Stimulated activated CD4-positive, alpha-beta T cell treated with anti-CD3 and anti-CD28 coated beads, Interleukin-1b, Interleukin-23, amount 100 ng/mL, for 24 hours (primary cell): ENCODE measurements around the gene MTA3.
"Not testable (repeated sequence)": the region's sequence is repeated elsewhere in the genome, so short reads cannot be mapped to it uniquely, and the experiment has no call there.

ENCODE experiments used
- DNase-seq, 4 experiments: peaks; one replicate each; pipeline ENCODE4 v3.0.0-alpha.2; 2020; ENCODE audit warnings: low read depth in 4 of 4, low spot score in 1 of 4

MTA3 gene

GRCh38 chr2:42607101-42607637, 38.7 kb downstream of the MTA3 start:
- DNase-seq, result no peak

- DNase-seq, result no peak
Measured at GRCh38 chr2:42613281-42614064, 45.0 kb downstream of the MTA3 start.

GRCh38 chr2:42614838-42615237, 46.4 kb downstream of the MTA3 start:
- no peak for DNase-seq

GRCh38 chr2:42618116-42618515, 49.7 kb downstream of the MTA3 start:
- no peak for DNase-seq

DNA sequence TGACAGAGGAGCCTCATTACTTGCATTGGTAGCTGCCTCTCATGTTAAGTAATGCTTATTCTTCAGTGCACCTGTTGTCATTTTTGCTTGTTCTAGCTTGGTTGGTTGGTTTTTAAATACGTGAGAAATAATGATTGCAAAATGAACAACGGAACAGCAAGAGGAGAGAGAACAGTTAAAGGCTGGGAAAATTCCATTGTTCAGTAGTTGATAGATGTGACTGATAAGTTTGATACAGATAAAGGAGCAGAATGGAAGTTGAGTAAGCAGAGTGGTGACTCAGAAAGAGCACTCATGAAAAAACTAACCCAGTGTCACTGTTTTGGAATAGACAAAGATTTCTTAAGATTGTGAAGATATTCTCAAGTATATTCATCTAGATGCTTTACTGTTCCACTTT, 50.5 kb downstream of the MTA3 start:
- DNase-seq, result no peak

GRCh38 chr2:42621626-42622025, 53.2 kb downstream of the MTA3 start:
- DNase-seq, result not testable (repeated sequence)

GRCh38 chr2:42622943-42623676, 54.7 kb downstream of the MTA3 start:
- no peak for DNase-seq

GRCh38 chr2:42624047-42624446, 55.6 kb downstream of the MTA3 start:
- DNase-seq, result no peak

DNA sequence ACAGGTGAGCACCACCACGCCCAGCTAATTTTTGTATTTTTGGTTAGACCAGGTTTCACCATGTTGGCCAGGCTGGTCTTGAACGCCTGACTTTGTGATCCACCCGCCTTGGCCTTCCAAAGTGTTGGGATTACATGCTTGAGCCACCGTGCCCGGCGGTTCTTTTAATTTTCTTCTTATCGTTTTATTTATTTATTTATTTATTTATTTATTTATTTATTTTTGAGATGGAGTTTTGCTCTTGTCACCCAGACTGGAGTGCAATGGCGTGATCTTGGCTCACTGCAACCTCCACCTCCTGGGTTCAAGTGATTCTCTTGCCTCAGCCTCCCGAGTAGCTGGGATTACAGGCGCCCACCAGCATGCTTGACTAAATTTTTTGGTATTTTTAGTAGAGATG, 59.6 kb downstream of the MTA3 start:
- DNase-seq, result not testable (repeated sequence)

- no peak for DNase-seq
Measured at GRCh38 chr2:42636934-42637333, 68.5 kb downstream of the MTA3 start.

DNA sequence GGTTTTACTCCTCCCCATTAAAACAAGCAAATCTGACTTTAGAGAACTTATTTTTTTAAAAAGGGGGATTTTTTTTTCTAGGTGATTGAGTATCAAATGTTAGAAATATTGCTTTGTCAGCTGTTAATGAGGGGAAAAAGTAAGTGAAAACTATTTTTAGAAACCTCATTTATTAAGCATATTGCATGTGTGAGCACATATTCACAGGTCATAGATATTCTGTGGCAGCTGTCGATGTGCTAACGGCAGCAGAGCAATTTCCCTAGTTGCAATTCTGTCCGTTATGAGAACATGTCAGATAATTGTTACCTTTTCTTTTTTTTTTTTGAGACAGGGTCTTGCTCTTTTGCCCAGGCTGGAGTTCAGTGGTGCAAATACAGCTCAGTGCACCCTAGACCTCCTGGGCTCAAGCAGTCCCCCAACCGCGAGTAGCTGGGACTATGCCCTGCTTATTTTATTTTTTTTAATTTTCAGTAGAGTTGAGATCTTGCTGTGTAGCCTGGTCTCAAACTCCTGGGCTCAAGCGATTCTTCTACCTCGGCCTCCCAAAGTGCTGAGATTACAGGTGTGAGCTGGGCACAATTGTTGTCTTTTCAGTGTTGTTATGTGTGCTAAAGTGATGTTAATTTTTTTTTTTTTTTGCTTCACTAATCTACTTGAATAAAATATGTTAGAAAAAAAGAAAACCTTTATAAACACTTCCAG, 69.8 kb downstream of the MTA3 start:
- DNase-seq, result no peak

GRCh38 chr2:42639340-42640077, 71.1 kb downstream of the MTA3 start:
- DNase-seq, result no peak

GRCh38 chr2:42640261-42640660, 71.8 kb downstream of the MTA3 start:
- DNase-seq, result no peak

GRCh38 chr2:42642371-42642770, 73.9 kb downstream of the MTA3 start:
- not testable (repeated sequence) for DNase-seq

DNA sequence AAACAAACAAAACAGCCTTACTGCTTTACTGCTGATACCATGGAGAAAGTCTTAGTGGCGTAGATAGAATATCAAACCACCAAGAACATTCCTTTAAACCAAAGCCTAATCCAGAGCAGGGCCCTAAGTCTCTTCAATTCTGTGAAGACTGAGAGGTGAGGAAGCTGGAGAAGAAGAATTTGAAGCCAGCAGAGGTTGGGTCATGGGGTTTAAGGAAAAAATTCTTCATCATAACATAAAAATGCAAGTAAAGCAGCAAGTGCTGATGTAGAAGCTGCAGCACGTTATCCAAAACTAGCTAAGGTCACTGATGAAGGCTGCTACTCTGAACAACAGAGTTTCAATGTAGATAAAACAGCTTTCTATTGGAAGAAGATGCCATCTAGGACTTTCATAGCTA, 77.1 kb downstream of the MTA3 start:
- no peak for DNase-seq

- DNase-seq, result no peak
Measured at GRCh38 chr2:42648796-42649195, 80.4 kb downstream of the MTA3 start.

DNA sequence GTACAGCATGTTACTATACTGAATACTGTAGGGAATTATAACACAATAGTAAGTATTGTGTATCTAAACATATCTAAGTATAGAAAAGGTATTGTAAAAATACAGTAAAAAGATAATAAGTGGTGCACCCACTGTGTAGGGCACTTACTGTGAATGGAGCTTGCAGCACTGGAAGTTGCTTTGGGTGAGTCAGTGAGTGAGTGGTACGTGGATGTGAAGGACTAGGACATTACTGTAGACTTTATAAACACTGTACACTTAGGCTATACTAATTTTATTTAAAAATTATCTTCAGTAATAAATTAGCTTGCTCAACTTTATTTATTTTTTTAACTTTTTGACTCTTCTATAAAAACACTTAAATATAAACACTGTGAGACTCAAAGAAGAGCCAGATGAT, 82.6 kb downstream of the MTA3 start:
- DNase-seq, result no peak

DNA sequence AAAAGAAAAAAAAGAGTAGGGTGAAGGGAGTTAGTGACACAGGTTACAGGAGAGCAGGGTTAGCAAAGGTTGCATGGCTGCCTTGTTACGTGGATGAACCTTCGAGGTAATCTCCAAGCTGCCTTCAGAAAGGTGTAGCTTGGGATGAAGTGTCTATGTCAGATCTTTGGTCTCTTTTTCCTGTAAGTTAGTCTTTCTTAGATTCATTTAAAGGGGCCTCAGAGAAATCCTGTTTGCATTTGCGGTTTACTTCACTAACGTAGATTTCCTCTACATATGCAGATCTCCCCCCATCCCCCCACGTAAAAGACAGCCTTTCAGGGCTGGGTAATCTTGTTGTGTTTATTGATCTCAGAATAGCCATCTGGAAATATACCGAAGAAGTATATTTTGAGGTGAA, 83.7 kb downstream of the MTA3 start:
- DNase-seq, result no peak

GRCh38 chr2:42653039-42653438, 84.6 kb downstream of the MTA3 start:
- DNase-seq, result no peak

DNA sequence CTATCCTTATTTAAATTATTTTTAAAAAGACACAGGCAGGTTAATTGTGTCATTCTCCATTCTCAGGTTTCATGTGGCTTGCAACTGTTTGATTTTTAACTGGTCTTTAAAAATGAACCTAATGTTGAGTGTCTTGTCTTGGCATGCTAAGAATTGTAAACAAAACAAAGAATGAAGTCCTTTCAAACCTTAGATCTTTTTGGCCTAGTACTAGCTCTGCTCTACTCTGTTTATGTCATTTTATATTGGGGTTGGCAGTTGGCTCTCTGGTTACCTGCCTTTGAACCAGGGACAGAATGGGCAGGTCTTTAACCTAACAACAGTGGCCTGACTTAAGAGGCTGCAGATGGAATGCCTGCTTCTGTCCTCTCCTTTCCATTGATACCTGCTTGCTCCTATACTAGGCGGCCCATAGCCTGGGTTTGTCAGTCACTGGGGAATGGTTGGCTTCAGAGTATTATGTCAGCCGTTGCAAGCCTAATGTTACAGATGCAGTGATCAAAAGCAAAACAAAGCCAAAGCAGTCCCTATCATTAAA, 85.5 kb downstream of the MTA3 start:
- no peak for DNase-seq

DNA sequence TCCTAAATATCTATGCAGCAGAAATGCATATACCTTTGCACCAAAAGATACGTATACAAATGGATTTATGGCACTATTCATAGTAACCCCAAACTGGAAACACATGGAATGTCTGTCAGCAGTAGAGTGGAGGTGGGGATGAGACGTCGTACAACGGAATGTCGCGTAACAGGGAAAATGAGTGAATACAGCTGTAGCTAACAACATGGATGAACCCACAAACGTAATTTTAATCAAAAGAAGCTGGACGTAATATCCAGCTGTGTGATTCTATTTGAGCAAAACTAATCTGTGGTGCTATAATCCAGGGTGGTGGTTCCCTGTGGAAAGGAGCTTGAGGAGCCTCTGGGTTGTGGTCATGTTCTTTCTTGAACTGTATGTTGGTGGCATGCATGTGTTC, 89.9 kb downstream of the MTA3 start:
- DNase-seq, result no peak
